SU-DHL-6 (cell line): ENCODE data around the gene MNT.

Source experiments
- H2AFZ ChIP-seq: fragments of 200-600 bp; sonication (generic); 2 replicates; pipeline ENCODE4 v1.6.1; 2014; ENCODE audit warnings: low read depth, mild to moderate bottlenecking, moderate library complexity, mixed read lengths, antibody characterized with exemption, low read length; ENCODE audit not compliant: severe bottlenecking
- H3F3A ChIP-seq: fragments of 200-600 bp; shearing (Covaris generic); 2 replicates; pipeline ENCODE4 v1.6.0; 2016; ENCODE audit warnings: antibody characterized with exemption, mild to moderate bottlenecking; ENCODE audit not compliant: insufficient read depth
- H3K27ac ChIP-seq: fragments of 200-600 bp; sonication (generic); 2 replicates; pipeline ENCODE4 v1.5.1; 2016; ENCODE audit warnings: low read depth, mild to moderate bottlenecking, low read length, moderate library complexity, mixed read lengths
- H3K27me3 ChIP-seq: fragments of 200-600 bp; sonication (generic), shearing (Covaris generic); 2 replicates; pipeline ENCODE4 v1.6.0; 2014; ENCODE audit warnings: mild to moderate bottlenecking, low read length
- H3K36me3 ChIP-seq: fragments of 200-600 bp; sonication (generic); 2 replicates; pipeline ENCODE4 v1.6.1; 2014; ENCODE audit warnings: mild to moderate bottlenecking, low read length, mixed read lengths
- H3K4me2 ChIP-seq: fragments of 300-600, 200-600 bp; shearing (Covaris generic), sonication (generic); 2 replicates; pipeline ENCODE4 v1.6.0; 2014; ENCODE audit warnings: low read length, low read depth, mild to moderate bottlenecking; ENCODE audit not compliant: poor library complexity, severe bottlenecking
- H3K4me3 ChIP-seq: fragments of 200-600 bp; sonication (generic); 2 replicates; pipeline ENCODE4 v1.5.1; 2014; ENCODE audit warnings: antibody characterized with exemption, low read length, mild to moderate bottlenecking, mixed read lengths; ENCODE audit not compliant: insufficient read depth, poor library complexity, severe bottlenecking
- H3K79me2 ChIP-seq: fragments of 200-600 bp; sonication (generic); 2 replicates; pipeline ENCODE4 v1.6.1; 2014; ENCODE audit warnings: mild to moderate bottlenecking, low read length, moderate library complexity; ENCODE audit not compliant: insufficient read depth
- H3K9ac ChIP-seq: fragments of 200-600 bp; sonication (generic); 2 replicates; pipeline ENCODE4 v1.7.0; 2014; ENCODE audit warnings: mild to moderate bottlenecking, low read length
- H3K9me2 ChIP-seq: fragments of 200-600 bp; sonication (generic); replicated peaks from 2 replicates; pipeline ENCODE4 v1.6.1; 2014; ENCODE audit warnings: low read length; ENCODE audit not compliant: insufficient read depth
- H3K9me3 ChIP-seq: fragments of 200-600 bp; sonication (generic); 2 replicates; pipeline ENCODE4 v1.6.1; 2014; ENCODE audit warnings: low read length, mixed read lengths; ENCODE audit not compliant: insufficient read depth
- H4K20me1 ChIP-seq: fragments of 200-600 bp; sonication (generic); 2 replicates; pipeline ENCODE4 v1.6.1; 2014; ENCODE audit warnings: low read depth, mild to moderate bottlenecking, antibody characterized with exemption, low read length, moderate library complexity, mixed read lengths
- CTCF ChIP-seq: fragments of 200-600 bp; sonication (generic); IDR thresholded peaks from one replicate; pipeline ENCODE4 v1.5.1; 2017; ENCODE audit warnings: antibody characterized with exemption, mild to moderate bottlenecking, low read length, moderate library complexity; ENCODE audit not compliant: insufficient read depth, poor library complexity, severe bottlenecking
- EZH2phosphoT487 ChIP-seq: fragments of 200-600 bp; sonication (generic), shearing (Covaris generic); conservative IDR thresholded peaks from 2 replicates; pipeline ENCODE4 v1.6.1; 2018; ENCODE audit warnings: mild to moderate bottlenecking, antibody characterized with exemption, low read length, moderate library complexity, mixed read lengths

MNT gene

GRCh38 chr17:2398182-2398581 lies 2.7 kb downstream of the MNT start:
- no peak overlapping the region for H3K4me2 ChIP-seq
- H3K9me3 ChIP-seq = no peaks in the 10 kb centered on the region
- no peak overlapping the region for H3K27ac ChIP-seq
- no peak overlapping the region for H2AFZ ChIP-seq
- TF ChIP-seq CTCF = no peak
- no peak for TF ChIP-seq EZH2phosphoT487
- peaks cover 4% of the 10 kb centered on the region; the same call in 1 of the 2 replicates for H3F3A ChIP-seq
- peaks cover 4% of the 10 kb centered on the region; the same call in 1 of the 2 replicates for H4K20me1 ChIP-seq
- no peak overlapping the region for H3K9ac ChIP-seq
- H3K79me2 ChIP-seq = no peaks in the 10 kb centered on the region
- no peaks in the 10 kb centered on the region for H3K36me3 ChIP-seq
- no peaks in the 10 kb centered on the region for H3K27me3 ChIP-seq
- H3K4me3 ChIP-seq = no peak overlapping the region
- H3K9me2 ChIP-seq = no peaks in the 10 kb centered on the region

- Histone ChIP-seq H3K79me2 (no peaks in the 10 kb centered on the region), H3K4me3 (no peak overlapping the region)
Observed at GRCh38 chr17:2397247-2398171, 3.4 kb downstream of the MNT start.

GRCh38 chr17:2396568-2397246 lies 4.2 kb downstream of the MNT start:
- Histone ChIP-seq H2AFZ (no peak overlapping the region), H3K4me3 (no peak overlapping the region), H3K27me3 (no peaks in the 10 kb centered on the region), H3K4me2 (no peak overlapping the region), H3F3A (peaks cover 6% of the 10 kb centered on the region; the same call in 1 of the 2 replicates), H3K36me3 (no peaks in the 10 kb centered on the region), H3K79me2 (peaks cover 4% of the 10 kb centered on the region; the same call in 1 of the 2 replicates), H3K9me2 (no peaks in the 10 kb centered on the region), H3K9me3 (no peaks in the 10 kb centered on the region), H3K9ac (no peak overlapping the region), H4K20me1 (peaks cover 4% of the 10 kb centered on the region; the same call in 1 of the 2 replicates), H3K27ac (no peak overlapping the region)
- TF ChIP-seq EZH2phosphoT487 = no peak
- TF ChIP-seq CTCF = no peak

More at GRCh38 chr17:2397247-2398171, 3.4 kb downstream of the MNT start:
- no peaks in the 10 kb centered on the region for H3K9me2 ChIP-seq
- no peak for TF ChIP-seq EZH2phosphoT487
- TF ChIP-seq CTCF = no peak
- H3K36me3 ChIP-seq = no peaks in the 10 kb centered on the region
- H3K9me3 ChIP-seq = no peaks in the 10 kb centered on the region
- H3K9ac ChIP-seq = no peak overlapping the region
- no peak overlapping the region for H3K4me2 ChIP-seq
- H2AFZ ChIP-seq = no peak overlapping the region
- no peak overlapping the region for H3K27ac ChIP-seq
- no peaks in the 10 kb centered on the region for H3K27me3 ChIP-seq
- H4K20me1 ChIP-seq = peaks cover 4% of the 10 kb centered on the region; the same call in 1 of the 2 replicates
- H3F3A ChIP-seq = peaks cover under 1% of the 10 kb centered on the region; the same call in 1 of the 2 replicates
